Upper lobe of left lung (tissue), 6 donors: ENCODE results near the gene DOCK4. TPM values are rescaled to one million over a fixed set of nuclear protein-coding genes. Genes with fewer than 3 reads are reported as not detected.

Experiments
- ATAC-seq, 2 donors: fragments of 200-7000 bp; cut with Tn5 transposase; one replicate each; pipeline ENCODE4 v1.9.1; 2022; ENCODE audit warnings: mild to moderate bottlenecking in 2 of 2, moderate library complexity in 2 of 2; ENCODE audit not compliant: low FRiP score in 2 of 2
- DNase-seq, 2 donors: peaks; one replicate each; pipeline ENCODE4 v3.0.0-alpha.2; 2019 to 2020
- H3K27ac ChIP-seq, 4 donors: fragments of 200-600 bp; sonication (generic); one replicate each; pipeline ENCODE4 v1.5.1; 2016 to 2019
- H3K27me3 ChIP-seq, 4 donors: fragments of 200-600 bp; sonication (generic); one replicate each; pipeline ENCODE4 v1.5.1; 2017 to 2019
- H3K36me3 ChIP-seq, 4 donors: fragments of 200-600 bp; sonication (generic); one replicate each; pipeline ENCODE4 v1.5.1; 2016 to 2019
- H3K4me1 ChIP-seq, 4 donors: fragments of 200-600 bp; sonication (generic); one replicate each; pipeline ENCODE4 v1.5.1; 2018 to 2019
- H3K4me3 ChIP-seq, 4 donors: fragments of 200-600 bp; sonication (generic); one replicate each; pipeline ENCODE4 v1.5.1; 2017 to 2019; ENCODE audit warnings: mild to moderate bottlenecking in 2 of 4, moderate library complexity in 1 of 4
- H3K9me3 ChIP-seq, 4 donors: fragments of 200-600 bp; sonication (generic); one replicate each; pipeline ENCODE4 v1.5.1; 2018 to 2019
- EP300 ChIP-seq, 4 donors: sonication (generic); formaldehyde crosslinking; IDR thresholded peaks; one replicate each; pipeline ENCODE4 v1.5.1; 2017; ENCODE audit warnings: antibody characterized with exemption in 4 of 4, control low read depth in 2 of 4
- POLR2A ChIP-seq, 4 donors: fragments of 450-650 bp; IDR thresholded peaks; one replicate each; pipeline ENCODE4 v1.5.1; 2016 to 2017; ENCODE audit warnings: antibody characterized with exemption in 4 of 4, mild to moderate bottlenecking in 2 of 4
- POLR2AphosphoS5 ChIP-seq, 2 donors: sonication (generic); formaldehyde crosslinking; IDR thresholded peaks; one replicate each; pipeline ENCODE4 v1.5.1; 2017; ENCODE audit warnings: antibody characterized with exemption in 2 of 2
- WGBS, 2 donors: methylation state at CpG; one replicate each; pipeline ENCODE4 v1.1.5; 2017 to 2018; 5-methylcytosine and 5-hydroxymethylcytosine counted together
- total RNA-seq, 6 donors: library from RNA; depleted of rRNA in 4 of 6; stranded (reverse); fragments of >200 nt in 4 of 6; gene quantifications; one replicate each; pipeline versions ENCODE4 v1.1.0 to v1.2.1, GENCODE V29; 2016 to 2021
- TF ChIP-seq, protein P1 (sequence below), 6 experiments: fragments of 450-650 bp in 4 of 6; fragments of 200-600 bp in 2 of 6; sonication (generic) in 2 of 6; IDR thresholded peaks; one replicate each; pipeline ENCODE4 v1.5.1; 2016 to 2019; ENCODE audit warnings: antibody characterized with exemption in 6 of 6
- donor health status: DM: no; HTN: no; CAD: no; lungs with moderate emphysema.
- donor health status: DM: no; HTN: yes; CAD: no; lungs with severe emphysema.

Gene DOCK4
- total RNA-seq, 6 donors from 2014 or later: 53.6 to 166 (median 100) TPM

DNA sequence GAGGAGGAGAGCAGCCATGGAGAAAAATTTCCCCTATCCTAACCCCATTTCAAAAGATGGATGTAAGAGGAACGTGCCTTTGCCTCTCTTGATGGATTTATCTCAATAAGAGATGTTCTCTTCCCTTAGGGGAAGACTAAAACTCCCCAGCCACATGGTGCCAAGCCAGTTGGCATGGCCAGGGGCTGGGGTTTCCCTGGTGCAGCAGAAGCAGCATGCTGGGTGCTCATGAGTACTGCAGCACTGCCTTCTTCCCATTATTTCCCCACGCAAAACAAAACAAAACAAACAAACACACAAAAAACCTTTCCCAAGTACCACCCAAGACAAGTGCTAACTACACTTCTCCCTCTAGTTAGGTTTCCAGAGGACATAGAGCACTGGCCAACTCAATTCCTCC lies 97.2 kb downstream of the DOCK4 start:
- TF ChIP-seq EP300 (IDR thresholded peaks at IDR 0.05) (no peak), POLR2A (IDR thresholded peaks at IDR 0.05) (no peak), POLR2AphosphoS5 (IDR thresholded peaks at IDR 0.05) (no peak)
- TF ChIP-seq, protein P1, sequence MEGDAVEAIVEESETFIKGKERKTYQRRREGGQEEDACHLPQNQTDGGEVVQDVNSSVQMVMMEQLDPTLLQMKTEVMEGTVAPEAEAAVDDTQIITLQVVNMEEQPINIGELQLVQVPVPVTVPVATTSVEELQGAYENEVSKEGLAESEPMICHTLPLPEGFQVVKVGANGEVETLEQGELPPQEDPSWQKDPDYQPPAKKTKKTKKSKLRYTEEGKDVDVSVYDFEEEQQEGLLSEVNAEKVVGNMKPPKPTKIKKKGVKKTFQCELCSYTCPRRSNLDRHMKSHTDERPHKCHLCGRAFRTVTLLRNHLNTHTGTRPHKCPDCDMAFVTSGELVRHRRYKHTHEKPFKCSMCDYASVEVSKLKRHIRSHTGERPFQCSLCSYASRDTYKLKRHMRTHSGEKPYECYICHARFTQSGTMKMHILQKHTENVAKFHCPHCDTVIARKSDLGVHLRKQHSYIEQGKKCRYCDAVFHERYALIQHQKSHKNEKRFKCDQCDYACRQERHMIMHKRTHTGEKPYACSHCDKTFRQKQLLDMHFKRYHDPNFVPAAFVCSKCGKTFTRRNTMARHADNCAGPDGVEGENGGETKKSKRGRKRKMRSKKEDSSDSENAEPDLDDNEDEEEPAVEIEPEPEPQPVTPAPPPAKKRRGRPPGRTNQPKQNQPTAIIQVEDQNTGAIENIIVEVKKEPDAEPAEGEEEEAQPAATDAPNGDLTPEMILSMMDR (IDR thresholded peaks at IDR 0.05): no peak
- ATAC-seq (no peak), DNase-seq (no peak)
- Histone ChIP-seq H3K4me3 (no peak overlapping the region), H3K27ac (peak overlapping the region in 1 of 4 donors; percentile 11), H3K4me1 (peaks cover 10 to 41% (median 20%) of the 10 kb centered on the region in 4 donors), H3K27me3 (no peaks in the 10 kb centered on the region), H3K9me3 (no peaks in the 10 kb centered on the region), H3K36me3 (no peaks in the 10 kb centered on the region)
- 78 to 83% methylated on average over 2 of the region's 2 CpGs for WGBS, 2 donors

DNA sequence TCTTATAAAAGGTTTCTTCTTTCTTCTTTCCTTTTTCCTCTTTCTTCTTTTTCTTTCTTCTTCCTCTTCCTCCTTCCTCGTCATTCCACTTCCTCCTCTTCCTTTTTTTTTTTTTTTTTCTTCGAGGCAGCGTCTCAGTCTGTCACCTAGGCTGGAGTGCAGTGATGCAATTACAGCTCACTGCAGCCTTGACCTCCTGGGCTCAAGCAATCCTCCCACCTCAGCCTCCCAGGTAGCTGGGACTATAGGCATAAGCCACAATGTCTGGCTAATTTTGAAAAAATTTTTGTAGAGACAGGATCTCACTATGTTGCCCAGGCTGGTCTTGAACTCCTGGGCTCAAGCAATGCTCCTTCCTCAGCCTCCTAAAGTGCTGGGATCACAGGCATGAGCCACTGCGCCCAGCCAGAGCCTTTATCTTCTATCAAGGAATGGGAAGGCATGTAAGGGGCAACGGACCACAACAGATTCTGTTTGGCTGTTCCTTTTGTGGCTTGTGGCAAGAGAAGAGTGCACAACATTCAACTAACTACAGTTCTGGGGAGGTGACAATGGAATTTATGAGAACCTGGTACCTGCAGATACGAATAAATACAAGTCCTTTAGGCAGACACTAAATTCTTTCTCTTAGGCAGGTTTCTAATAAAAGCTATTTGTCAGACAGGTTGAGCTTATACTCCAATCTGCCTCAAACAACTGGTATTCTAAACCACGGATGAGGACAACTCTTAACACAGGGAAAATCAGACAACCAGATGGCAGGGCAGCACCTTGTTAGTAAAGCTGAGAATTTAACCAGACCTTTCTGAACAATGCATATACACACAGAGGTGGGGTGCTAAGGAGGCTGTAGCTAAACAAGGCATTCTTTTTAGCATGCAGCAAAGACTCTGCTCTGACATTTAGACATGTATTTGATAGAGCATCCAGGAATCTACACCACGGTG lies 100.3 kb downstream of the DOCK4 start:
- H3K9me3 ChIP-seq: no peaks in the 10 kb centered on the region
- ATAC-seq: no peak
- H3K27ac ChIP-seq: peak overlapping the region in 1 of 4 donors; percentile 22
- H3K4me1 ChIP-seq: peaks cover 16 to 31% (median 17%) of the 10 kb centered on the region in 4 donors
- no peak overlapping the region for H3K4me3 ChIP-seq
- H3K36me3 ChIP-seq: no peaks in the 10 kb centered on the region
- TF ChIP-seq POLR2AphosphoS5 (IDR thresholded peaks at IDR 0.05) (no peak), POLR2A (IDR thresholded peaks at IDR 0.05) (no peak), EP300 (IDR thresholded peaks at IDR 0.05) (no peak)
- TF ChIP-seq, protein P1 (IDR thresholded peaks at IDR 0.05): no peak
- H3K27me3 ChIP-seq: no peaks in the 10 kb centered on the region
- no peak for DNase-seq
- WGBS, 2 donors: 64 to 71% methylated on average over 8 of the region's 8 CpGs

DNA sequence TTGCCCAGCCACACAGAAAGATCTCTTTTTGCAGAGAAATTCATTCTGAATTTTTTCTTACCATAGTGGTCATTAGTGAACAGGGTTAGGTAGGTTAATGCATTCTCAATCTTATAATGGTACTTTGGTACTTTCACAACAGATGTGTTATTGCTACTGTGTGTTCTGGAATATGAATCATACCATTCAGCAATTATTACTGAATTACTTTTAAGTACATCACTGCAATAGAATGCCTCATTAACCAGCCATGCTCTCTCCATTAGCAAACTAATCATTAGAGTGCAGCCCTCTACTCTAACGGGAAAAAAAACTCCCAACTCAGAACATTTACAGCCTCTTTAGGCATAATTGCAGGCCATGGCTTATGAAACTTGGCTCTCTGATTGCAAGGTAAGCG lies 102.1 kb downstream of the DOCK4 start:
- 89 to 90% methylated on average over 2 of the region's 2 CpGs for WGBS, 2 donors
- Histone ChIP-seq H3K4me3 (no peak overlapping the region), H3K27ac (no peak overlapping the region), H3K9me3 (no peaks in the 10 kb centered on the region), H3K27me3 (no peaks in the 10 kb centered on the region), H3K4me1 (peaks cover 16 to 28% (median 17%) of the 10 kb centered on the region in 4 donors), H3K36me3 (no peaks in the 10 kb centered on the region)
- DNase-seq: no peak
- TF ChIP-seq, protein P1 (IDR thresholded peaks at IDR 0.05): no peak
- no peak for TF ChIP-seq POLR2AphosphoS5 (IDR thresholded peaks at IDR 0.05)
- TF ChIP-seq EP300 (IDR thresholded peaks at IDR 0.05): no peak
- TF ChIP-seq POLR2A (IDR thresholded peaks at IDR 0.05): no peak
- ATAC-seq: no peak

DNA sequence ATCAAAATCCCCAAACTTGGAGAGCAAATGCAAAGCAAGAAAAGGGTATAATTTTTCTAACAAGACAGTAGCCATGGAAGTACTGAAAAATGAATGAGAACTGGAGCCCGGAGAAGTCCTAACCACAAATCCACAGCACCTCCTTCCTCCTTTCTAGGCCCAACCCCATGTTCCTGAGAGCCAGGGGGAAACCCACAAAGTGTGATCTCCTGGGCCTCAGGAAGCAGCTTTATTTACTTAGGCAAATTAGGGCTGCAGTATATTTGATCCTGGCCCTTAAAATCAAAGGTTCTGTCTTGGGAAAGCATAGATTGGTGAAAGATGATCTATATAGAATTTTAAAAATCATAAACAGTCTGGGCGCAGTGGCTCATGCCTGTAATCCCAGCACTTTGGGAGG lies 103.0 kb downstream of the DOCK4 start:
- peaks cover 16 to 21% (median 17%) of the 10 kb centered on the region in 4 donors for H3K4me1 ChIP-seq
- peak overlapping the region in 1 of 4 donors; percentile 52 for H3K27ac ChIP-seq
- peak in 1 of 2 donors; percentile 48 for ATAC-seq
- no peaks in the 10 kb centered on the region for H3K27me3 ChIP-seq
- no peaks in the 10 kb centered on the region for H3K9me3 ChIP-seq
- no peaks in the 10 kb centered on the region for H3K36me3 ChIP-seq
- WGBS, 2 donors: 52 to 60% methylated on average over 2 of the region's 2 CpGs
- peak in 1 of 2 donors; percentile 45 for DNase-seq
- H3K4me3 ChIP-seq: no peak overlapping the region
- TF ChIP-seq POLR2A (IDR thresholded peaks at IDR 0.05) (no peak), EP300 (IDR thresholded peaks at IDR 0.05) (no peak), POLR2AphosphoS5 (IDR thresholded peaks at IDR 0.05) (no peak)
- TF ChIP-seq, protein P1 (IDR thresholded peaks at IDR 0.05): no peak
